HG02981 (cell line): Measurements from ENCODE around the gene DUSP3.
A peak's percentile ranks its signal among the peaks of the same experiment; 100 is the strongest.
"Not testable (repeated sequence)": the region's sequence is repeated elsewhere in the genome, so short reads cannot be mapped to it uniquely, and the experiment has no call there.

Experiments used
- ATAC-seq: cut with Tn5 transposase; IDR thresholded peaks from one replicate; pipeline ENCODE4 v1.9.1; 2021; ENCODE audit warnings: mild to moderate bottlenecking, moderate library complexity; ENCODE audit not compliant: unreplicated experiment

The DUSP3 gene

GRCh38 chr17:43803758-43804157 is 25.0 kb upstream of the DUSP3 start:
- no peak for ATAC-seq

DNA sequence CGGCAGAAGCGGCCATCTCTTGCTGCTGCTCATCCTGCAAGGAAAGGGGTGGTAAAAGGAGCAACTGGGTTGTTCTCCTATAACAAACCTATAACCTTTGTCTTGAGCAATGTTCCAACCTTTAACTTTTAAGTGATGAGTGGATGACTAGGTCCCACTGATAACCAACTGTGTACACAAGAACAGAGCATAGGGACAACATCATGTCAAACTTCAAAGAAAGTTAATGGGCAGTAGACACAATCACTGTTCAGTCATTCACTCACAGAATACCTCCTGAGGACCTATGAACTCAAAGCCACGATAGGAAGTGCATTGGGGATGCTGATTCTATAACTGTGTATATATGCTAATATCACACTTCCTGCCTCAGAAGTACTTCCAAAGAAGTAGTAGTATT is 23.1 kb upstream of the DUSP3 start:
- no peak for ATAC-seq

- ATAC-seq, result no peak
These were observed 22.0 kb upstream of the DUSP3 start for GRCh38 chr17:43800736-43801135.

- no peak for ATAC-seq
These were observed 20.3 kb upstream of the DUSP3 start for GRCh38 chr17:43799047-43799446.

DNA sequence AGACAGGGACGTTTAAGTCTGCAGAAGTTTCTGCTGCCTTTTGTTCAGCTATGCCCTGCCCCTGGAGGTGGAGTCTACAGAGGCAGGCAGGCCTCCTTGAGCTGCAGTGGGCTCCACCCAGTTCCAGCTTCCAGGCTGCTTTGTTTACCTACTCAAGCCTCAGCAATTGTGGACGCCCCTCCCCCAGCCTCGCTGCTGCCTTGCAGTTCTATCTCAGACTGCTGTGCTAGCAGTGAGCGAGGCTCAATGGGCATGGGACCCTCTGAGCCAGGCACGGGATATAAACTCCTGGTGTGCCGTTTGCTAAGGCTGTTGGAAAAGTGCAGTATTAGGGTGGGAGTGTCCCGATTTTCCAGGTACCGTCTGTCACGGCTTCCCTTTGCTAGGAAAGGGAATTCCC is 19.2 kb upstream of the DUSP3 start:
- ATAC-seq, result not testable (repeated sequence)

- not testable (repeated sequence) for ATAC-seq
These were observed 13.9 kb upstream of the DUSP3 start for GRCh38 chr17:43792668-43793067.

- ATAC-seq, result no peak
These were observed 12.8 kb upstream of the DUSP3 start for GRCh38 chr17:43791589-43791988.

- ATAC-seq, result no peak
These were observed 11.6 kb upstream of the DUSP3 start for GRCh38 chr17:43790311-43790940.

- ATAC-seq, result no peak
These were observed 10.7 kb upstream of the DUSP3 start for GRCh38 chr17:43789482-43789881.

- ATAC-seq, result no peak
These were observed 9.8 kb upstream of the DUSP3 start for GRCh38 chr17:43788540-43788939.

DNA sequence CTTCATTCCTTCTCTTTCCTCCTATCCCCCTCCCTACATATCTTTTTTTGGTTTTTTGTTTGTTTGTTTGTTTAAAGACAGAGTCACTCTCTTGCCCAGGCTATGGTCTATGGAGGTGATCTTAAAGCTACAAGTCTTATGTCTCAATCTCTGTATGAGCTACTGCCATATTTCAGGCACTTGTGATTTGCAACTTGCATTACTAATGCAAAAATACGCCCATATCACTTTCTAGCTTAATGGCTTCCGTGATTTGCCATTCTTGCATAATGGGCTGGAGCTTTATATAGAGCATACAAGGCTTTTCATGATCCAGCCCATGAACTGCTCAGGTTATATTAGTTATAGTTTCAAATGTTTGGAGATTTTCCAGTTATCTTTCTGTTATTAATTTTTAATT is 9.0 kb upstream of the DUSP3 start:
- ATAC-seq, result no peak

DNA sequence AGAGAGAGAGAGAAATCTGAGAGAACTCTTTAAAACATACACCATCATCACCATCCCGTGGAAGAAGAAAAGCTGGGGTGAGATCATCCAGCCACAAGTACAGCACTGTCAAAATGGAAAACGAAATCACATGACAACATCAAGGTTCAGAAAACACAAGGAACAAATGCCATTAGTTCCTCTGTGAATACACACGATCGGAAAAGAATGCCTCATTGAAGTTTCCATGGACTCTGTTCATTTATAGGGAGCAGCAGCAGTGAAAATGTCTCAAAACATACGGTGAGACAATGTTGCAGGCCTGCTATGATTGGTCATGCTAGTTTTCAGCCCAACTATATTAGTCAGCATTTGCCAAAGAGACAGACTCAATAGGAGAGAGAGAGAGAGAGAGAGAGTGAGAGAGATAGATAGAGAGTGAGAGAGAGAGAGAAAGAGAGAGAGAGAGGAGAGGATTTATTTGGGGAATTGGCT is 5.9 kb upstream of the DUSP3 start:
- no peak for ATAC-seq

- ATAC-seq, result no peak
These were observed 5.3 kb upstream of the DUSP3 start for GRCh38 chr17:43784068-43784467.

GRCh38 chr17:43782913-43783680 is 4.3 kb upstream of the DUSP3 start:
- ATAC-seq, result no peak

GRCh38 chr17:43780135-43780534 is 1.4 kb upstream of the DUSP3 start, which contains the start of gene CFAP97D1:
Gene CFAP97D1, plus strand, starts transcription at chr17:43780435. Its CDS starts 28 bp downstream, at chr17:43780463.
- ATAC-seq, result no peak

GRCh38 chr17:43779145-43780125 is 658 bp upstream of the DUSP3 start:
- peak; percentile 13 for ATAC-seq

- no peak for ATAC-seq
These were observed 4.2 kb downstream of the DUSP3 start for GRCh38 chr17:43774304-43775250.

GRCh38 chr17:43772877-43773648 is 5.7 kb downstream of the DUSP3 start:
- no peak for ATAC-seq

GRCh38 chr17:43771463-43771862 is 7.3 kb downstream of the DUSP3 start:
- no peak for ATAC-seq
